ENCODE measurements around the gene TAS2R43. TPM values are rescaled to one million over a fixed set of nuclear protein-coding genes. Genes with fewer than 3 reads are reported as not detected.

Gene TAS2R43
- polyA plus RNA-seq, 1 of the 3 experiments (the other 2 are of a cell fraction): not detected

Small RNA genes within 50 kb of the gene (small RNA-seq; reads per million reads assigned to genes)
- gene AC018630.1: 0 reads per million in 7 experiments

Other genes with a start within 250 kb of the TAS2R43 start
- 3.9 and 4.3 TPM in 2 replicates for gene PRR4, start 242.8 kb downstream of the TAS2R43 start, polyA plus RNA-seq (2012; rRNA removed)
- 2.0 and 3.6 TPM in 2 replicates for gene PRH1, start 208.1 kb downstream of the TAS2R43 start, polyA plus RNA-seq (2012; rRNA removed)
- gene TAS2R13, start 182.8 kb downstream of the TAS2R43 start, polyA plus RNA-seq (2012; rRNA removed): 0.03 TPM in 1 of 2 replicates, not detected in the other
- gene PRH2, start 163.1 kb downstream of the TAS2R43 start, polyA plus RNA-seq (2012; rRNA removed): not detected in 2 replicates
- gene TAS2R14, start 153.1 kb downstream of the TAS2R43 start, polyA plus RNA-seq (2012; rRNA removed): 1.4 and 2.3 TPM in 2 replicates
- gene TAS2R50, start 105.4 kb downstream of the TAS2R43 start, polyA plus RNA-seq (2012; rRNA removed): 0.05 and 0.10 TPM in 2 replicates
- gene TAS2R20, start 94.0 kb downstream of the TAS2R43 start, polyA plus RNA-seq (2012; rRNA removed): 0.33 and 0.65 TPM in 2 replicates
- 0.15 and 0.47 TPM in 2 replicates for gene TAS2R19, start 69.7 kb downstream of the TAS2R43 start, polyA plus RNA-seq (2012; rRNA removed)
- gene TAS2R31, start 60.9 kb downstream of the TAS2R43 start, polyA plus RNA-seq (2012; rRNA removed): 0.16 and 0.39 TPM in 2 replicates
- 0.07 TPM in 1 of 2 replicates, not detected in the other for gene TAS2R46, start 30.0 kb downstream of the TAS2R43 start, polyA plus RNA-seq (2012; rRNA removed)
- 0.05 and 0.08 TPM in 2 replicates for gene TAS2R30, start 42.3 kb upstream of the TAS2R43 start, polyA plus RNA-seq (2012; rRNA removed)
- 3.5 and 4.3 TPM in 2 replicates for gene SMIM10L1, start 78.9 kb upstream of the TAS2R43 start, polyA plus RNA-seq (2012; rRNA removed)
- not detected in 2 replicates for gene TAS2R42, start 94.6 kb upstream of the TAS2R43 start, polyA plus RNA-seq (2012; rRNA removed)
- gene PRB3, start 177.4 kb upstream of the TAS2R43 start, polyA plus RNA-seq (2012; rRNA removed): not detected in 2 replicates
- not detected in 2 replicates for gene PRB4, start 218.1 kb upstream of the TAS2R43 start, polyA plus RNA-seq (2012; rRNA removed)

Data from SK-N-SH (cell line).